ENCODE data around the gene ESYT3.

DNA sequence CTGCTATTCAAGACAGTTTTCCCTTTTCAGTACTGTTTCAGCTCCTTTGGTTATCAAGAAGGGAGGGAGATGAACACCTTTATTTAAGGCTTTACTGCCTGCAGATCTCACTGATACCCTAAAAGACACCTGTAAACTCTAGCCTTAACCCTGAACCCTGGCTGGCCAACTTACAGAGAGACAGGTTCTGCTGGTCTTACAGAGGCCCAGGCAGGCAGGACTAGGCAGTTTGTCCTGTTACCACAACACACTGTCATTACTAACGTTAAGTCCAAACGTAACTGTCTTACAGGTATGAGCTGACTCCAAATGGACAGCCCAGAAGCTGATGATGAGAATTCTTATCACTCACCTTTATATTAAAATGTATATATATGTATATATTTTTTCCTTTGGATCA is 42.1 kb downstream of the ESYT3 start:
- TF ChIP-seq, protein P1, sequence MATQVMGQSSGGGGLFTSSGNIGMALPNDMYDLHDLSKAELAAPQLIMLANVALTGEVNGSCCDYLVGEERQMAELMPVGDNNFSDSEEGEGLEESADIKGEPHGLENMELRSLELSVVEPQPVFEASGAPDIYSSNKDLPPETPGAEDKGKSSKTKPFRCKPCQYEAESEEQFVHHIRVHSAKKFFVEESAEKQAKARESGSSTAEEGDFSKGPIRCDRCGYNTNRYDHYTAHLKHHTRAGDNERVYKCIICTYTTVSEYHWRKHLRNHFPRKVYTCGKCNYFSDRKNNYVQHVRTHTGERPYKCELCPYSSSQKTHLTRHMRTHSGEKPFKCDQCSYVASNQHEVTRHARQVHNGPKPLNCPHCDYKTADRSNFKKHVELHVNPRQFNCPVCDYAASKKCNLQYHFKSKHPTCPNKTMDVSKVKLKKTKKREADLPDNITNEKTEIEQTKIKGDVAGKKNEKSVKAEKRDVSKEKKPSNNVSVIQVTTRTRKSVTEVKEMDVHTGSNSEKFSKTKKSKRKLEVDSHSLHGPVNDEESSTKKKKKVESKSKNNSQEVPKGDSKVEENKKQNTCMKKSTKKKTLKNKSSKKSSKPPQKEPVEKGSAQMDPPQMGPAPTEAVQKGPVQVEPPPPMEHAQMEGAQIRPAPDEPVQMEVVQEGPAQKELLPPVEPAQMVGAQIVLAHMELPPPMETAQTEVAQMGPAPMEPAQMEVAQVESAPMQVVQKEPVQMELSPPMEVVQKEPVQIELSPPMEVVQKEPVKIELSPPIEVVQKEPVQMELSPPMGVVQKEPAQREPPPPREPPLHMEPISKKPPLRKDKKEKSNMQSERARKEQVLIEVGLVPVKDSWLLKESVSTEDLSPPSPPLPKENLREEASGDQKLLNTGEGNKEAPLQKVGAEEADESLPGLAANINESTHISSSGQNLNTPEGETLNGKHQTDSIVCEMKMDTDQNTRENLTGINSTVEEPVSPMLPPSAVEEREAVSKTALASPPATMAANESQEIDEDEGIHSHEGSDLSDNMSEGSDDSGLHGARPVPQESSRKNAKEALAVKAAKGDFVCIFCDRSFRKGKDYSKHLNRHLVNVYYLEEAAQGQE (IDR thresholded peaks at IDR 0.05; ENCODE audit: low read depth) = no peak
- no peak for TF ChIP-seq YY1 (IDR thresholded peaks at IDR 0.05; ENCODE audit: low read depth)
- TF ChIP-seq, protein P2, sequence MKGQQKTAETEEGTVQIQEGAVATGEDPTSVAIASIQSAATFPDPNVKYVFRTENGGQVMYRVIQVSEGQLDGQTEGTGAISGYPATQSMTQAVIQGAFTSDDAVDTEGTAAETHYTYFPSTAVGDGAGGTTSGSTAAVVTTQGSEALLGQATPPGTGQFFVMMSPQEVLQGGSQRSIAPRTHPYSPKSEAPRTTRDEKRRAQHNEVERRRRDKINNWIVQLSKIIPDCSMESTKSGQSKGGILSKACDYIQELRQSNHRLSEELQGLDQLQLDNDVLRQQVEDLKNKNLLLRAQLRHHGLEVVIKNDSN (IDR thresholded peaks at IDR 0.05) = no peak

All from Ishikawa (cell line).